ENCODE measurements around the gene MACROH2A1.

GRCh38 chr5:135391869-135392255 lies 7.2 kb downstream of the MACROH2A1 start:
- TF ChIP-seq, protein P1, sequence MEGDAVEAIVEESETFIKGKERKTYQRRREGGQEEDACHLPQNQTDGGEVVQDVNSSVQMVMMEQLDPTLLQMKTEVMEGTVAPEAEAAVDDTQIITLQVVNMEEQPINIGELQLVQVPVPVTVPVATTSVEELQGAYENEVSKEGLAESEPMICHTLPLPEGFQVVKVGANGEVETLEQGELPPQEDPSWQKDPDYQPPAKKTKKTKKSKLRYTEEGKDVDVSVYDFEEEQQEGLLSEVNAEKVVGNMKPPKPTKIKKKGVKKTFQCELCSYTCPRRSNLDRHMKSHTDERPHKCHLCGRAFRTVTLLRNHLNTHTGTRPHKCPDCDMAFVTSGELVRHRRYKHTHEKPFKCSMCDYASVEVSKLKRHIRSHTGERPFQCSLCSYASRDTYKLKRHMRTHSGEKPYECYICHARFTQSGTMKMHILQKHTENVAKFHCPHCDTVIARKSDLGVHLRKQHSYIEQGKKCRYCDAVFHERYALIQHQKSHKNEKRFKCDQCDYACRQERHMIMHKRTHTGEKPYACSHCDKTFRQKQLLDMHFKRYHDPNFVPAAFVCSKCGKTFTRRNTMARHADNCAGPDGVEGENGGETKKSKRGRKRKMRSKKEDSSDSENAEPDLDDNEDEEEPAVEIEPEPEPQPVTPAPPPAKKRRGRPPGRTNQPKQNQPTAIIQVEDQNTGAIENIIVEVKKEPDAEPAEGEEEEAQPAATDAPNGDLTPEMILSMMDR (conservative IDR thresholded peaks at IDR 0.05 in 1 of 2, IDR thresholded peaks at IDR 0.05 in 1 of 2; ENCODE audit: low read depth in 1 of 2, low read length in 2 of 2): no peak
- no peak for TF ChIP-seq EZH2 (IDR thresholded peaks at IDR 0.05; ENCODE audit: low read length, missing control alignments)
